ENCODE measurements around the gene TAOK2. TPM values are rescaled to one million over a fixed set of nuclear protein-coding genes. Genes with fewer than 3 reads are reported as not detected.

The TAOK2 gene
- total and polyA plus RNA-seq, 8 donors = 13.5 to 41.1 (median 18.0) TPM

- DNase-seq (no peak), FAIRE-seq (no peak), ATAC-seq (no peak)
- Histone ChIP-seq H3K4me3 (no peak overlapping the region), H3K9me3 (no peaks in the 10 kb centered on the region), H3K36me3 (no peaks in the 10 kb centered on the region), H3K27ac (no peak overlapping the region), H3K27me3 (no peaks in the 10 kb centered on the region), H3K4me1 (no peaks in the 10 kb centered on the region)
- 74 to 79% methylated on average over 19 of the region's 19 CpGs for WGBS, 2 donors
- TF ChIP-seq CTCF (IDR thresholded peaks at IDR 0.05) = no peak
- intact Hi-C loops (cut with DNase I) = loop anchor here in 2 of 3 donors (10.0 kb wide), 2 partner anchors 140 to 310 kb away; partner anchors contain the start of gene CDIPT (in 1 of the 2)
Measured at GRCh38 chr16:30004424-30004776, 30.7 kb downstream of the TAOK2 start.

GRCh38 chr16:30004811-30005242, 31.2 kb downstream of the TAOK2 start:
- no peak overlapping the region for H3K27ac ChIP-seq
- H3K4me1 ChIP-seq = no peaks in the 10 kb centered on the region
- no peak for TF ChIP-seq CTCF (IDR thresholded peaks at IDR 0.05)
- no peaks in the 10 kb centered on the region for H3K9me3 ChIP-seq
- H3K4me3 ChIP-seq = no peak overlapping the region
- WGBS, 2 donors = 46 to 51% methylated on average over 5 to 11 of the region's 11 CpGs
- ATAC-seq (peak; percentile 21 to 35 (median 24)), DNase-seq (peak in 1 of 6 donors; percentile 75), FAIRE-seq (no peak)
- no peaks in the 10 kb centered on the region for H3K36me3 ChIP-seq
- no peaks in the 10 kb centered on the region for H3K27me3 ChIP-seq
- intact Hi-C loops (cut with DNase I) = loop anchor here in 2 of 3 donors (10.0 kb wide), 2 partner anchors 140 to 310 kb away; partner anchors contain the start of gene CDIPT (in 1 of the 2)

GRCh38 chr16:30005341-30006094, 31.9 kb downstream of the TAOK2 start:
- TF ChIP-seq CTCF (IDR thresholded peaks at IDR 0.05) = peak; percentile 67 to 86 (median 75)
- H3K27me3 ChIP-seq = no peaks in the 10 kb centered on the region
- H3K36me3 ChIP-seq = no peaks in the 10 kb centered on the region
- H3K4me1 ChIP-seq = no peaks in the 10 kb centered on the region
- peak; percentile 62 to 85 (median 79) for ATAC-seq
- H3K4me3 ChIP-seq = no peak overlapping the region
- intact Hi-C loops (cut with DNase I) = loop anchor here in 2 of 3 donors (10.0 kb wide), 2 partner anchors 141 to 311 kb away; partner anchors contain the start of gene CDIPT (in 1 of the 2)
- DNase-seq = peak in 3 of 6 donors; percentile 47 to 74 (median 49)
- H3K27ac ChIP-seq = no peak overlapping the region
- no peak for FAIRE-seq
- 46 to 59% methylated on average over 35 of the region's 35 CpGs for WGBS, 2 donors
- no peaks in the 10 kb centered on the region for H3K9me3 ChIP-seq

- Histone ChIP-seq H3K4me3 (no peak overlapping the region), H3K9me3 (no peaks in the 10 kb centered on the region), H3K4me1 (no peaks in the 10 kb centered on the region), H3K27ac (no peak overlapping the region), H3K36me3 (no peaks in the 10 kb centered on the region), H3K27me3 (peaks cover 0 to 2% (median 0%) of the 10 kb centered on the region in 4 donors)
- TF ChIP-seq CTCF (IDR thresholded peaks at IDR 0.05) = no peak
- intact Hi-C loops (cut with DNase I) = loop anchor here in 2 of 3 donors (10.0 kb wide), 2 partner anchors 141 to 311 kb away; partner anchors contain the start of gene CDIPT (in 1 of the 2)
- WGBS, 2 donors = 53 to 71% methylated on average over 18 of the region's 18 CpGs
- DNase-seq (peak in 2 of 6 donors; percentile 40 to 77), ATAC-seq (peak in 1 of 4 donors; percentile 12), FAIRE-seq (no peak)
Measured at GRCh38 chr16:30006095-30006473, 32.4 kb downstream of the TAOK2 start.

All from pancreas (tissue), 10 donors.